BJ (cell line): ENCODE measurements around the gene TTC3. TPM values are rescaled to one million over a fixed set of nuclear protein-coding genes. Genes with fewer than 3 reads are reported as not detected.

Experiments
- CTCF ChIA-PET: fragments of 350-600 bp; formaldehyde crosslinking; extraction: SDS; loops from one replicate; lab custom pipeline; 2021; ENCODE audit warnings: antibody characterized with exemption, inconsistent platforms; lab: Yijun Ruan, JAX
- POLR2A ChIA-PET: fragments of 300-600 bp; sonication (Branson Sonifier 250); formaldehyde crosslinking; extraction: SDS; loops from one replicate; lab custom pipeline; 2021; ENCODE audit warnings: antibody characterized with exemption; lab: Charles Lee
- DNase-seq: peaks from one replicate; pipeline ENCODE4 v3.0.0-alpha.2; 2011; ENCODE audit warnings: low read depth
- H3K27me3 ChIP-seq: 2 replicates; pipeline ENCODE4 v1.6.0; 2011; ENCODE audit warnings: low read length; ENCODE audit not compliant: control insufficient read depth, insufficient read depth
- H3K36me3 ChIP-seq: 2 replicates; pipeline ENCODE4 v1.5.1; 2011; ENCODE audit warnings: low read length; ENCODE audit not compliant: control insufficient read depth, insufficient read depth
- H3K4me3 ChIP-seq: 2 replicates; pipeline ENCODE4 v1.5.1; 2011; ENCODE audit warnings: low read depth, mild to moderate bottlenecking, control low read depth, low read length
- polyA plus RNA-seq: library from polyadenylated mRNA; depleted of rRNA; stranded (reverse); fragments of >200 nt; gene quantifications from 2 replicates; pipeline ENCODE4 v1.2.3, GENCODE V29; 2011
- TF ChIP-seq, protein P1 (sequence below): IDR thresholded peaks from 2 replicates; pipeline ENCODE4 v1.5.1; 2011; ENCODE audit warnings: low read depth, mild to moderate bottlenecking, control low read depth, inconsistent platforms, low read length, moderate library complexity; ENCODE audit not compliant: insufficient read depth

TTC3 gene
- polyA plus RNA-seq, 1 experiment = 108 TPM

DNA sequence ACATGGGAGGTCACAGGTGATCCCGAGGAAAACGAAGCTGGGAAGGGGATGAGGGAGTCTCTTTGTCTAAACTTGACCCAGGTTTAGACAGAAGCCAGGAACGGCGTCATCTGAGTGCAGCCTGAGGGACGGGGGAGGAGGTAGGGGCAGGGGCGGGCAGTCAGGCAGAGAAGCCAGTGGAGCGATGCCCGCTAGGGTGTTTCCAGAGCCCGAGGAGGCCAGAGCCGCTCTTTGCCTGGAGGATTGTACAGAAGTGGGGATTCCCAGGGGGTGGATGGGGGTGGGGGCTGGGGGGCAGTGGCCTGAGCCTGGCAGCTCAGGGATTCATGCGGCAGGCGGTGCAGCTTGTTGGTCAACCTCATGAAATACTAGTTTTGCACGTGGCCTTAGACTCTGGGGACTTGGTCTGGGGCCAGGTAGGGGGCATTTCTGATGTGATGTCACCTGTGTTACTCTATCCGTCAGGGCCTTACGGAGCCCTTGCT, 135.7 kb downstream of the TTC3 start:
- TF ChIP-seq, protein P1, sequence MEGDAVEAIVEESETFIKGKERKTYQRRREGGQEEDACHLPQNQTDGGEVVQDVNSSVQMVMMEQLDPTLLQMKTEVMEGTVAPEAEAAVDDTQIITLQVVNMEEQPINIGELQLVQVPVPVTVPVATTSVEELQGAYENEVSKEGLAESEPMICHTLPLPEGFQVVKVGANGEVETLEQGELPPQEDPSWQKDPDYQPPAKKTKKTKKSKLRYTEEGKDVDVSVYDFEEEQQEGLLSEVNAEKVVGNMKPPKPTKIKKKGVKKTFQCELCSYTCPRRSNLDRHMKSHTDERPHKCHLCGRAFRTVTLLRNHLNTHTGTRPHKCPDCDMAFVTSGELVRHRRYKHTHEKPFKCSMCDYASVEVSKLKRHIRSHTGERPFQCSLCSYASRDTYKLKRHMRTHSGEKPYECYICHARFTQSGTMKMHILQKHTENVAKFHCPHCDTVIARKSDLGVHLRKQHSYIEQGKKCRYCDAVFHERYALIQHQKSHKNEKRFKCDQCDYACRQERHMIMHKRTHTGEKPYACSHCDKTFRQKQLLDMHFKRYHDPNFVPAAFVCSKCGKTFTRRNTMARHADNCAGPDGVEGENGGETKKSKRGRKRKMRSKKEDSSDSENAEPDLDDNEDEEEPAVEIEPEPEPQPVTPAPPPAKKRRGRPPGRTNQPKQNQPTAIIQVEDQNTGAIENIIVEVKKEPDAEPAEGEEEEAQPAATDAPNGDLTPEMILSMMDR = no peak
- Histone ChIP-seq H3K36me3 (no peaks in the 10 kb centered on the region), H3K4me3 (no peak overlapping the region), H3K27me3 (no peaks in the 10 kb centered on the region)
- no peak for DNase-seq
- ChIA-PET POLR2A (no interaction called here), CTCF (interaction anchor here (1.0 to 1.9 kb wide), 3 partner anchors 9 to 240 kb away, joined by 3 to 5 read pairs (median 4); no protein-coding TSS in a partner anchor)

DNA sequence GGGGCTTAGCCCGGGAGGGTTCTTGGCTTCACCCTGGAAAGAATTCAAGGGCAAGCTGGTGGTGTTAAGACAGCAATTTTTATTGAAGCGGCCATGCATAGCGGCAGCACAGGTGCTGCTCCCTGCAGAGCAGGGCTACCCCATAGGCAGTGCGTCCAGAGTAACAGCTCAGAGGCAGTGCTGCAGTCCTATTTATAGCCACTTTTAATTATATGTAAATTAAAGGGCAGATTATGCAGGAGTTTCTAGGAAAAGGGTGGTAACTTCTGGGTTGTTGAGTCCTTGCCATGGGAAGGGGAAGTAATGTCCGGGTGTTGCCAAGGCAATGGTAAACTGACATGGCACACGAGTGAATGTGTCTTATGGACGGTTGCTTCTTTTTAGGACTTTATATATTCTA, 137.1 kb downstream of the TTC3 start:
- H3K36me3 ChIP-seq = no peaks in the 10 kb centered on the region
- no peak overlapping the region for H3K4me3 ChIP-seq
- no peaks in the 10 kb centered on the region for H3K27me3 ChIP-seq
- ChIA-PET POLR2A (no interaction called here), CTCF (no interaction called here)
- DNase-seq = no peak
- TF ChIP-seq, protein P1 = no peak

DNA sequence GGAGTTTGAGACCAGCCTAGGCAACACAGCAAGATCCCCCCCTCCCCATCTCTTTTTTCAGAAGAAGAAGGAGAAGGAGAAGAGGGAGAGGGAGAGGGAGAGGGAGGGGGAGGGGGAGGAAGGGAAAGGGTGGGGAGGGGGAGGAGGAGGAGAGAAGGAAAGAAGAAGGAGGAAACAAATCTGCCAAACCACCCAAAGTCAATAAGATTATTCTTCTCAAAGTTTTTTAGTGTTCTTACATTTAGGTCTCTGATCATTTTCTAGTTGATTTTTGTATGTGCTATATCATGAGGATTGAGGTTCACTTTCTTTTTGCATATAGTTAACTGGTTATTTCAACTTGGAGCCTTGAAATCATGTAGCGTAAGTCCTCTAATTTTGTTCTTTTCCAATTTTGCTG, 137.7 kb downstream of the TTC3 start:
- TF ChIP-seq, protein P1 = no peak
- H3K36me3 ChIP-seq = no peaks in the 10 kb centered on the region; the same call in 1 of the 2 replicates
- POLR2A ChIA-PET = no interaction called here
- no peaks in the 10 kb centered on the region for H3K27me3 ChIP-seq
- CTCF ChIA-PET = no interaction called here
- H3K4me3 ChIP-seq = no peak overlapping the region
- DNase-seq = no peak

DNA sequence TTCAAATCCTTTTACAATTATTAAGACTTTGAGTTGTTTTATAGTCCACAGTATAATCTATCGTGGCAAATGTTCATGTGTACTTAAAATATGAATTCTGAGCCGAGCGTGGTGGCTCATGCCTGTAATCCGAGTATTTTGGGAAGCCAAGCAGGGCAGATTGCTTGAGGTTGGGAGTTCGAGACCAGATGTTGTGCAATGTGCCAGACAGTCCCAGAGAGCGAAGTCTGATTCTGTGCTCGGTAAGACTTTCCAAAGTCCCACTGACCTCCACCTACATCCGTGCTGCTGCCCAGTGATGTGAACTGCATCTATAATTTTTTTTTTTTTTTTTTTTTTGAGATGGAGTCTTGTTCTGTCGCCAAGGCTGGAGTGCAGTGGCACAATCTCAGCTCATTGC, 141.9 kb downstream of the TTC3 start:
- POLR2A ChIA-PET = no interaction called here
- TF ChIP-seq, protein P1 = no peak
- no peak for DNase-seq
- H3K4me3 ChIP-seq = no peak overlapping the region
- CTCF ChIA-PET = no interaction called here
- H3K27me3 ChIP-seq = no peaks in the 10 kb centered on the region
- H3K36me3 ChIP-seq = no peaks in the 10 kb centered on the region; the same call in 1 of the 2 replicates

DNA sequence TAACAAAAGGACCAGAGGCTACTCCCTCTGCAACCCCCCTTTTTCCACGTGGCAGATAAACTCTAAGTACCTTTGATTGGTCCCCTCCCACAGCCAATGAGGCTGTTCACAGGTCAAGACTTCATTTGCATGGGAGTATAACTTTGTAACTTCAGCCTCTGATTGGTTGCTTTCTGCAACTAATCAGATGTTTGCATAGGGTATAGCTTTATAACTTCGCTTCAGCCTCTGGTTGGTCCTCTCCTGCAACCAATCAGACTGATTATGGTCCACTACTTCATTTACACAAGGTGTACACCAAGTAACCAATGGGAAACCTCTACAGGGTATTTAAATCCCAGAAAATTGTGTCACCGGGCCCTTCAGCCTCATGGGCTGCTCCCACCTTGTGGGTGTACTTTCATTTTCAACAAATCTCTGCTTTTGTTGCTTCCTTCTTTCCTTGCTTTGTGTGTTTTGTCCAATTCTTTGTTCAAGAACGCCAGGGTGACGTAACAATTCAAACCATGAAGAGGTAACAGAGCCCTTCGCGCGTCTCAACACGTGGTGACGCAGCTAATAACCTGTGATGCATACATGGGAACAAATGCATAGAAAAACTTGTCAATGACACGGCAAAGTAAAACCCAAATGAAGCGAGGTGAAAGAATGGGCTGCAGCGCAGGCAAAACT, 146.8 kb downstream of the TTC3 start:
- CTCF ChIA-PET = interaction anchor here (1.6 to 2.0 kb wide), 3 partner anchors 12 to 344 kb away, joined by 5 to 8 read pairs (median 6); no protein-coding TSS in a partner anchor
- Histone ChIP-seq H3K27me3 (no peaks in the 10 kb centered on the region), H3K4me3 (peak overlapping the region; percentile 59), H3K36me3 (peaks cover 7% of the 10 kb centered on the region)
- POLR2A ChIA-PET = no interaction called here
- no peak for DNase-seq
- TF ChIP-seq, protein P1 = no peak
